ENCODE measurements around the gene ZNF396.

DNA sequence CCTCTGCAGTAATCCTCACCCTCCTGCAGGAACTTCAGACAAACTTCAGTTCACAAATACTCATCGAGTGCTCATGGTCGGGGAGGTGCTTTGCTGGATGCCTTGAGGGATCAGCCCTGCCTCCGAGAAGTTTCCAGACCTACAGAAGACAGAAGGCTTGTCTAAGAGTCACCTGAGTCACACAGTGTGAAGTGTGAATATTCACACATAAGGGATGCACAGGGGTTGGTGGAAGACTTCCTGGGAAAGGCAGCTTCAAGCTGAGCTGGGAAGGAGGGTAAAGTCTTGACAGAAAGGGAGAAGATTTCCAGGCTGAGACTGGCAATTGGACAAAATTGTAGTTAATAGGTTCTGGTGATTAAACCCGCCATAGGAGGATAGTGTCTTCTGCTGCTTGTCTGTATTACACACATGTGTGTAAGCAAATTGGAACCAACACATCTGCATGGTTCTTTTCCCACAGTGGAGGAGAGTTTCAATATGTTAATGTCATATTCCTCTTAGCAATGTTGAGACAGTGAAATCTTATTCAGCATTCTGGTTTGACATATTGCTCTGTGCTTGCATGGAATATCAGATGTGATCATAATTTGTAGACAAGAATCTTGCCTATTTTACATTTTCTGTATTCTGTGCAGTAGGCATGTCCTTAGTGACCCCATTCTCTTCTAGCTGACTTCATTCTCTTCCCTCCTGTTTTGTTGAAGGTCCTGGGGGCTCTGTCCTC is 34.7 kb upstream of the ZNF396 start:
- TF ChIP-seq, protein P1, sequence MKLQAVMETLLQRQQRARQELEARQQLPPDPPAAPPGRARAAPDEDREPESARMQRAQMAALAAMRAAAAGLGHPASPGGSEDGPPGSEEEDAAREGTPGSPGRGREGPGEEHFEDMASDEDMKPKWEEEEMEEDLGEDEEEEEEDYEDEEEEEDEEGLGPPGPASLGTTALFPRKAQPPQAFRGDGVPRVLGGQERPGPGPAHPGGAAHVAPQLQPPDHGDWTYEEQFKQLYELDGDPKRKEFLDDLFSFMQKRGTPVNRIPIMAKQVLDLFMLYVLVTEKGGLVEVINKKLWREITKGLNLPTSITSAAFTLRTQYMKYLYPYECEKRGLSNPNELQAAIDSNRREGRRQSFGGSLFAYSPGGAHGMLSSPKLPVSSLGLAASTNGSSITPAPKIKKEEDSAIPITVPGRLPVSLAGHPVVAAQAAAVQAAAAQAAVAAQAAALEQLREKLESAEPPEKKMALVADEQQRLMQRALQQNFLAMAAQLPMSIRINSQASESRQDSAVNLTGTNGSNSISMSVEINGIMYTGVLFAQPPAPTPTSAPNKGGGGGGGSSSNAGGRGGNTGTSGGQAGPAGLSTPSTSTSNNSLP (IDR thresholded peaks at IDR 0.05; ENCODE audit: borderline replicate concordance, low read depth, low read length) = no peak
- no peak for TF ChIP-seq ZNF197 (CRISPR knock-in tag; IDR thresholded peaks at IDR 0.05; ENCODE audit: low read depth)

Data from K562 (cell line).